MM.1S (cell line): ENCODE results near the gene S1PR1.

Source experiments
- DNase-seq: peaks from one replicate; pipeline ENCODE4 v3.0.0-alpha.2; 2015
- H2AFZ ChIP-seq: fragments of 300-600 bp; sonication (generic); 2 replicates; pipeline ENCODE4 v1.6.0; 2016; ENCODE audit warnings: antibody characterized with exemption, low read length
- H3F3A ChIP-seq: fragments of 300-600 bp; sonication (generic); 2 replicates; pipeline ENCODE4 v1.6.1; 2016; ENCODE audit warnings: mild to moderate bottlenecking, antibody characterized with exemption, low read length, moderate library complexity, mixed read lengths; ENCODE audit not compliant: insufficient read depth
- H3K27ac ChIP-seq: fragments of 300-600 bp; sonication (generic); 2 replicates; pipeline ENCODE4 v1.5.1; 2016; ENCODE audit warnings: mild to moderate bottlenecking, low read length
- H3K27me3 ChIP-seq: fragments of 300-600 bp; sonication (generic); replicated peaks from 2 replicates; pipeline ENCODE4 v1.6.0; 2016; ENCODE audit warnings: low read length; ENCODE audit not compliant: insufficient read depth
- H3K36me3 ChIP-seq: fragments of 300-600 bp; sonication (generic); replicated peaks from 2 replicates; pipeline ENCODE4 v1.6.1; 2016; ENCODE audit warnings: mild to moderate bottlenecking, low read length, mixed read lengths; ENCODE audit not compliant: insufficient read depth
- H3K4me1 ChIP-seq: fragments of 300-600 bp; sonication (generic); 2 replicates; pipeline ENCODE4 v1.6.1; 2016; ENCODE audit warnings: low read length, mixed read lengths
- H3K4me2 ChIP-seq: fragments of 300-600 bp; sonication (generic); 2 replicates; pipeline ENCODE4 v1.6.0; 2016; ENCODE audit warnings: low read depth, low read length
- H3K4me3 ChIP-seq: fragments of 300-600 bp; sonication (generic); 2 replicates; pipeline ENCODE4 v1.5.1; 2016; ENCODE audit warnings: low read length, mixed read lengths
- H3K79me2 ChIP-seq: fragments of 300-600 bp; sonication (generic); 2 replicates; pipeline ENCODE4 v1.6.1; 2016; ENCODE audit warnings: mixed run types, low read length, mixed read lengths
- H3K9ac ChIP-seq: fragments of 300-600 bp; sonication (generic); 2 replicates; pipeline ENCODE4 v1.6.1; 2016; ENCODE audit warnings: low read length, mixed read lengths
- H3K9me2 ChIP-seq: fragments of 300-600 bp; sonication (generic); replicated peaks from 2 replicates; pipeline ENCODE4 v1.6.1; 2016; ENCODE audit warnings: mild to moderate bottlenecking, low read length, mixed read lengths; ENCODE audit not compliant: insufficient read depth
- H3K9me3 ChIP-seq: fragments of 300-600 bp; sonication (generic); replicated peaks from 2 replicates; pipeline ENCODE4 v1.6.1; 2016; ENCODE audit warnings: mild to moderate bottlenecking, low read length, mixed read lengths; ENCODE audit not compliant: insufficient read depth
- H4K20me1 ChIP-seq: fragments of 300-600 bp; sonication (generic); 2 replicates; pipeline ENCODE4 v1.6.1; 2016; ENCODE audit warnings: mild to moderate bottlenecking, low read length, moderate library complexity, mixed read lengths; ENCODE audit not compliant: insufficient read depth
- EZH2 ChIP-seq: fragments of 300-600 bp; sonication (generic); optimal IDR thresholded peaks from 2 replicates; pipeline ENCODE3; 2017; ENCODE audit warnings: low read depth, mild to moderate bottlenecking, antibody characterized with exemption, low read length, mixed read lengths
- EZH2phosphoT487 ChIP-seq: fragments of 300-600 bp; sonication (generic); IDR thresholded peaks from 2 replicates; pipeline ENCODE4 v1.6.1; 2018; ENCODE audit warnings: antibody characterized with exemption, low read length
- TF ChIP-seq, protein P1 (sequence below): fragments of 300-600 bp; sonication (generic); IDR thresholded peaks from 2 replicates; pipeline ENCODE4 v1.5.1; 2016; ENCODE audit warnings: antibody characterized with exemption, low read length, mixed read lengths

The S1PR1 gene

DNA sequence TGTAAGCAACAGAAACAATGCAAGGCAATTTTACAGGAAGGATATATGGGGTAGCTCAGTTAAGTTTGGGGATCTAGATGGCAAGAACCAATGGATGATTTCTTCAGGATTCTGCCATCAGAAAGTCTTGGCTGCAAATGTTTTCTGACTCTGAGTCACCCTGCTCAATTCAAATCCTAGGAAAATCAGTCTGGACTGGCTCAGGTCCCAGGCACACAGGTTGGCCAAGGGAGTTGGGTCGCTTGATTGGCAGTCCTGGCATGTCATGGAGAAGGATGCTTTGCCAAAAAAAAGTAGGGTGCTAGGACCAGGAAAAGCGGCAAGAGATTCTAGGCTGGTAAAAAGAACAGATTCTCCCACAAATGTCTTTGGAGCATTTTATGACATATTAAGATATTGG lies 28.9 kb upstream of the S1PR1 start:
- Histone ChIP-seq H3K27me3 (no peaks in the 10 kb centered on the region), H3K9ac (no peak overlapping the region), H3K79me2 (no peaks in the 10 kb centered on the region), H3K4me1 (no peaks in the 10 kb centered on the region), H2AFZ (no peak overlapping the region), H3K36me3 (no peaks in the 10 kb centered on the region), H4K20me1 (no peaks in the 10 kb centered on the region), H3K4me3 (no peak overlapping the region), H3F3A (no peaks in the 10 kb centered on the region), H3K9me2 (no peaks in the 10 kb centered on the region), H3K27ac (no peak overlapping the region), H3K4me2 (no peak overlapping the region), H3K9me3 (no peaks in the 10 kb centered on the region)
- no peak for TF ChIP-seq EZH2
- no peak for TF ChIP-seq EZH2phosphoT487
- TF ChIP-seq, protein P1, sequence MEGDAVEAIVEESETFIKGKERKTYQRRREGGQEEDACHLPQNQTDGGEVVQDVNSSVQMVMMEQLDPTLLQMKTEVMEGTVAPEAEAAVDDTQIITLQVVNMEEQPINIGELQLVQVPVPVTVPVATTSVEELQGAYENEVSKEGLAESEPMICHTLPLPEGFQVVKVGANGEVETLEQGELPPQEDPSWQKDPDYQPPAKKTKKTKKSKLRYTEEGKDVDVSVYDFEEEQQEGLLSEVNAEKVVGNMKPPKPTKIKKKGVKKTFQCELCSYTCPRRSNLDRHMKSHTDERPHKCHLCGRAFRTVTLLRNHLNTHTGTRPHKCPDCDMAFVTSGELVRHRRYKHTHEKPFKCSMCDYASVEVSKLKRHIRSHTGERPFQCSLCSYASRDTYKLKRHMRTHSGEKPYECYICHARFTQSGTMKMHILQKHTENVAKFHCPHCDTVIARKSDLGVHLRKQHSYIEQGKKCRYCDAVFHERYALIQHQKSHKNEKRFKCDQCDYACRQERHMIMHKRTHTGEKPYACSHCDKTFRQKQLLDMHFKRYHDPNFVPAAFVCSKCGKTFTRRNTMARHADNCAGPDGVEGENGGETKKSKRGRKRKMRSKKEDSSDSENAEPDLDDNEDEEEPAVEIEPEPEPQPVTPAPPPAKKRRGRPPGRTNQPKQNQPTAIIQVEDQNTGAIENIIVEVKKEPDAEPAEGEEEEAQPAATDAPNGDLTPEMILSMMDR, result no peak
- DNase-seq, result no peak

DNA sequence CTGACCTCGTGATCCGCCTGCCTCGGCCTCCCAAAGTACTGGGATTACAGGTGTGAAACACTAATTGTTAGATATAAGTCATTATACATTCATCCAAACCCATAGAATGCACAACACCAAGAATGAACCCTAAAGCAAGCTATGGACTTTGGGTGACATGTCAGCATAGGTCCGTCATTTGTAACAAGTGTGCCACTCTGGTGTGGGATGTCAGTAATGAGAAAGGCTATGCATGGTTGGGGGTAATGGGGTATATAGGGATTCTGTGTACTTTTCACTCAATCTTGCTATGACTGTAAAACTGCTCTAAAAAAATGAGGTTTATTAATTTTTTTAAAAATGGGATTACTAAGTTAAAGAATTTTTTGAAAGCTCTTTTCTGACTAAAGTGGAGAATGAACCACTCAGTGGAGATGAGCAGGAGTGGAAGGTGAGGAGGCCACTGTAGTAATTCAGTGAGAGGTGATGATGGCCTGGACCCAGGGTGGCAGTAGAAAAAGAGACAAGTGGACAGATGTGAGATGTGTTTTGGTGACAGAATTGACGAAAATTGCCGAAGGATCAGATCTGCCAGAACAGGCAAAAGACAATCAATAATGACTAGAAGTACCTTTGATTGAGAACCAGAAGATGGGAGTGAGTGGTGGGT lies 21.3 kb upstream of the S1PR1 start:
- Histone ChIP-seq H4K20me1 (no peaks in the 10 kb centered on the region), H3K9me3 (no peaks in the 10 kb centered on the region), H3K4me1 (no peaks in the 10 kb centered on the region), H3K4me2 (no peak overlapping the region), H2AFZ (no peak overlapping the region), H3K36me3 (no peaks in the 10 kb centered on the region), H3K27me3 (no peaks in the 10 kb centered on the region), H3F3A (no peaks in the 10 kb centered on the region), H3K27ac (no peak overlapping the region), H3K9me2 (no peaks in the 10 kb centered on the region), H3K9ac (no peak overlapping the region), H3K4me3 (no peak overlapping the region), H3K79me2 (no peaks in the 10 kb centered on the region)
- TF ChIP-seq EZH2, result no peak
- TF ChIP-seq EZH2phosphoT487, result no peak
- TF ChIP-seq, protein P1, result no peak
- DNase-seq, result no peak

DNA sequence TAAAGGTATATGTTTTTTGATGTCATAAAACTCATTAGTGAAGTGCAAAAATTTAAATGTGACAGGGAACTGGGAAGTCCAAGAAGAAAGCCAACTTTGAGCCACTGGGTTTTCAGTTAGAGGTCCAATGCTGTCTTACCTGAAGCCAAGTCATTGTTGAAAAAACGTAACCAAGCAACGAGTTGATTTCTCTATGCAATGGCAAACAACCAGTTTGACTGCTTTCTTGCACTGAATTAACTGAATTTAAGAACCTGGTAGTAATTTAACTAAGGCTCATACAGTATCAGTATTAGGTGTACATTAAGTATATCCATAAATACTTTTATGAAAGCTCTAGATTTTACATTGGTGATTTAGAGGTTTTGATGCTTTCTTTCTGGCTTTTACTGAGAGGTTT lies 20.2 kb upstream of the S1PR1 start:
- Histone ChIP-seq H3K27ac (no peak overlapping the region), H3K4me1 (no peaks in the 10 kb centered on the region), H3K9me3 (no peaks in the 10 kb centered on the region), H4K20me1 (no peaks in the 10 kb centered on the region), H3K4me2 (no peak overlapping the region), H2AFZ (no peak overlapping the region), H3K4me3 (no peak overlapping the region), H3K27me3 (no peaks in the 10 kb centered on the region), H3K36me3 (no peaks in the 10 kb centered on the region), H3K79me2 (no peaks in the 10 kb centered on the region), H3F3A (no peaks in the 10 kb centered on the region), H3K9me2 (no peaks in the 10 kb centered on the region), H3K9ac (no peak overlapping the region)
- no peak for DNase-seq
- no peak for TF ChIP-seq EZH2phosphoT487
- no peak for TF ChIP-seq EZH2
- TF ChIP-seq, protein P1, result no peak
